Colonic mucosa (tissue), 4 donors: ENCODE measurements around the gene CNOT2. TPM values are rescaled to one million over a fixed set of nuclear protein-coding genes. Genes with fewer than 3 reads are reported as not detected.

Experiments
- DNase-seq: peaks from one replicate; pipeline ENCODE4 v3.0.0-alpha.2; 2020
- H3K27ac ChIP-seq: fragments of 200-600 bp; one replicate; pipeline ENCODE4 v1.8.0; 2021
- H3K27me3 ChIP-seq: fragments of 200-600 bp; one replicate; pipeline ENCODE4 v1.8.0; 2021
- H3K36me3 ChIP-seq: fragments of 200-600 bp; one replicate; pipeline ENCODE4 v1.8.0; 2021
- H3K4me1 ChIP-seq: fragments of 200-600 bp; one replicate; pipeline ENCODE4 v1.8.0; 2021; ENCODE audit warnings: mild to moderate bottlenecking
- H3K4me3 ChIP-seq: fragments of 200-600 bp; one replicate; pipeline ENCODE4 v1.8.0; 2021
- H3K9ac ChIP-seq, 2 donors: one replicate each; pipeline ENCODE4 v1.7.0; 2013; ENCODE audit warnings: control low read depth in 2 of 2, low read depth in 2 of 2, low read length in 2 of 2
- H3K9me3 ChIP-seq: fragments of 200-600 bp; one replicate; pipeline ENCODE4 v1.8.0; 2021
- intact Hi-C: fragments of 100-400 bp; cut with DNase I; formaldehyde crosslinking; loops from one replicate; pipeline ENCODE4 v1.14.1; 2022
- total RNA-seq, 2 donors: library from RNA; stranded (reverse); fragmentation: NEBNext Ultra II Directional in 1 of 2; extraction: Animal tissue kit (Norgen Biotek cat#: 25700) in 1 of 2; gene quantifications; one replicate each; pipeline ENCODE4 v1.2.1, GENCODE V29; 2021
- TF ChIP-seq, protein P1 (sequence below): fragments of 200-600 bp; IDR thresholded peaks from one replicate; pipeline ENCODE4 v1.8.0; 2022; ENCODE audit warnings: antibody characterized with exemption, mild to moderate bottlenecking
- donor health status: healthy.
- donor health status: DM: no; HTN: no; CAD: no.
- donor health status: DM: no; HTN: no; CAD: no.

CNOT2 gene
- total RNA-seq = 10 to 100 TPM; 55.2 to 80.3 TPM

GRCh38 chr12:70242695-70243509 lies at the start of gene CNOT2:
Gene CNOT2, plus strand, starts transcription at chr12:70243433. Its CDS starts 34,794 bp downstream, at chr12:70278227.
- Histone ChIP-seq H3K9me3 (no peaks in the 10 kb centered on the region), H3K4me1 (peaks cover 8% of the 10 kb centered on the region), H3K4me3 (peak within 1 kb of the TSS; percentile 69), H3K36me3 (no peaks in the 10 kb centered on the region), H3K9ac (peak within 1 kb of the TSS; percentile 93 to 99), H3K27me3 (no peaks in the 10 kb centered on the region), H3K27ac (peak within 1 kb of the TSS; percentile 95)
- DNase-seq = peak; percentile 92
- TF ChIP-seq, protein P1, sequence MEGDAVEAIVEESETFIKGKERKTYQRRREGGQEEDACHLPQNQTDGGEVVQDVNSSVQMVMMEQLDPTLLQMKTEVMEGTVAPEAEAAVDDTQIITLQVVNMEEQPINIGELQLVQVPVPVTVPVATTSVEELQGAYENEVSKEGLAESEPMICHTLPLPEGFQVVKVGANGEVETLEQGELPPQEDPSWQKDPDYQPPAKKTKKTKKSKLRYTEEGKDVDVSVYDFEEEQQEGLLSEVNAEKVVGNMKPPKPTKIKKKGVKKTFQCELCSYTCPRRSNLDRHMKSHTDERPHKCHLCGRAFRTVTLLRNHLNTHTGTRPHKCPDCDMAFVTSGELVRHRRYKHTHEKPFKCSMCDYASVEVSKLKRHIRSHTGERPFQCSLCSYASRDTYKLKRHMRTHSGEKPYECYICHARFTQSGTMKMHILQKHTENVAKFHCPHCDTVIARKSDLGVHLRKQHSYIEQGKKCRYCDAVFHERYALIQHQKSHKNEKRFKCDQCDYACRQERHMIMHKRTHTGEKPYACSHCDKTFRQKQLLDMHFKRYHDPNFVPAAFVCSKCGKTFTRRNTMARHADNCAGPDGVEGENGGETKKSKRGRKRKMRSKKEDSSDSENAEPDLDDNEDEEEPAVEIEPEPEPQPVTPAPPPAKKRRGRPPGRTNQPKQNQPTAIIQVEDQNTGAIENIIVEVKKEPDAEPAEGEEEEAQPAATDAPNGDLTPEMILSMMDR = no peak
- intact Hi-C loops = loop anchor here (10.0 kb wide), 1 partner anchor 248 kb away; no protein-coding TSS in a partner anchor

- Histone ChIP-seq H3K27ac (no peak overlapping the region), H3K9me3 (no peaks in the 10 kb centered on the region), H3K4me1 (no peaks in the 10 kb centered on the region), H3K36me3 (no peaks in the 10 kb centered on the region), H3K27me3 (no peaks in the 10 kb centered on the region), H3K9ac (no peak overlapping the region), H3K4me3 (no peak overlapping the region)
- intact Hi-C loops = no loop called here
- TF ChIP-seq, protein P1 = no peak
- DNase-seq = no peak
These were observed 49.2 kb upstream of the CNOT2 start for GRCh38 chr12:70194076-70194475.

- no peak for DNase-seq
- H3K9ac ChIP-seq = no peak overlapping the region
- no peaks in the 10 kb centered on the region for H3K4me1 ChIP-seq
- H3K27me3 ChIP-seq = no peaks in the 10 kb centered on the region
- no peaks in the 10 kb centered on the region for H3K36me3 ChIP-seq
- no peak overlapping the region for H3K27ac ChIP-seq
- intact Hi-C loops = no loop called here
- TF ChIP-seq, protein P1 = no peak
- H3K9me3 ChIP-seq = no peaks in the 10 kb centered on the region
- H3K4me3 ChIP-seq = no peak overlapping the region
These were observed 46.4 kb upstream of the CNOT2 start for GRCh38 chr12:70196811-70197281.

DNA sequence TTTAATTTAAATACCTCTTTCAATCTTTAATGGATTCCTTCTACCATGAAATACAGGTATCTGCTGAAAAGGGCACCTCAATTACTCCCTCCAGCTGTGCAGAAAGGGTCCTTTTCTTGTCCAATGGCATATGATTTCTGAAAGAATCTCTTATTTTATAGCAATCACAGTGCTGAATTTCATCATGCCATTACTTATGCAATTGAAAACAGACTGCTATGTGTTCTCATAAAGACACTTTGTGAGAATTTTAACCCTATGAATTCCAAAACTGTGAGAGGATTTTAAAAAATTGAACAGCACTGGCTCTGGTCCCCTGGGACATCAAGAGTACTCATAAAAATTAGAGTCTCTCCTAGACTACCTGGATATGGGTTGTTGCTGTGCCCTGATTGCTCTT lies 45.9 kb upstream of the CNOT2 start:
- no peak for DNase-seq

DNA sequence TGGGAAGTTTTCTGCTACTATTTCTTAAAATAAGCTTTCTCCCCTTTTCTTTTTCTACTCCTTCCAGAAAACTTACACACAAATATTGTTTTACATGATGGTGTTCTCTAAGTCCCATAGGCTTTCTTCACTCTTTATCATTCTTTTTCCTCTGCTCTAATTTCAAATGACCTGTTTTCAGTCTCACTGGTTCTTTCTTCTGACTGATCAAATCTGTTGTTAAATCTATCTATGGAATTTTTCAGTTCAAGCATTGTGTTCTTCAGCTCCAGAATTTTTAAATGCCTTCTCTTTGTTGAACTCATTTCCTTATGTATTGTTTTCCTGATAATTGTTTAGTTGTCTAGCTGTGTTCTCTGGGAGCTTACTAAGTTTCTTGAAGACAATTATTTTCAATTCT lies 29.5 kb upstream of the CNOT2 start:
- intact Hi-C loops = no loop called here
- no peak overlapping the region for H3K9ac ChIP-seq
- H3K36me3 ChIP-seq = no peaks in the 10 kb centered on the region
- H3K4me1 ChIP-seq = no peaks in the 10 kb centered on the region
- H3K27me3 ChIP-seq = no peaks in the 10 kb centered on the region
- DNase-seq = no peak
- H3K4me3 ChIP-seq = no peak overlapping the region
- H3K9me3 ChIP-seq = no peaks in the 10 kb centered on the region
- TF ChIP-seq, protein P1 = no peak
- no peak overlapping the region for H3K27ac ChIP-seq

More for the DNA sequence above, 45.9 kb upstream of the CNOT2 start:
- H3K27me3 ChIP-seq = no peaks in the 10 kb centered on the region
- intact Hi-C loops = no loop called here
- no peak overlapping the region for H3K4me3 ChIP-seq
- H3K9ac ChIP-seq = no peak overlapping the region
- no peaks in the 10 kb centered on the region for H3K4me1 ChIP-seq
- TF ChIP-seq, protein P1 = no peak
- H3K27ac ChIP-seq = no peak overlapping the region
- H3K9me3 ChIP-seq = no peaks in the 10 kb centered on the region
- H3K36me3 ChIP-seq = no peaks in the 10 kb centered on the region
